SK-N-MC (cell line): ENCODE measurements around the gene SLC22A7.

ENCODE experiments used
- EZH2 ChIP-seq: fragments of 200-600 bp; sonication (generic); IDR thresholded peaks from one replicate; pipeline ENCODE4 v1.6.1; 2017; ENCODE audit warnings: antibody characterized with exemption
- FOXP2 ChIP-seq: optimal IDR thresholded peaks from 2 replicates; pipeline ENCODE3; 2011; ENCODE audit warnings: mild to moderate bottlenecking, moderate library complexity; ENCODE audit not compliant: insufficient read depth; ENCODE audit errors: extremely low read length, control extremely low read depth
- POLR2AphosphoS5 ChIP-seq: IDR thresholded peaks from 2 replicates; pipeline ENCODE4 v1.6.1; 2012; ENCODE audit warnings: mild to moderate bottlenecking, low read depth, low read length, borderline replicate concordance

GRCh38 chr6:43318011-43318410 lies 20.0 kb downstream of the SLC22A7 start:
- TF ChIP-seq EZH2 (no peak), POLR2AphosphoS5 (no peak), FOXP2 (no peak)
